ENCODE measurements around the gene RGS14. TPM values are rescaled to one million over a fixed set of nuclear protein-coding genes. Genes with fewer than 3 reads are reported as not detected.

The RGS14 gene
- polyA plus RNA-seq, 1 donor (not counting 4 experiments of a cell fraction or from before 2014, with no cell fraction given): 8.6 TPM

- FAIRE-seq (no peak), DNase-seq (ENCODE audit: low read depth, low spot score) (no peak)
- H3K27me3 ChIP-seq (ENCODE audit: control insufficient read depth, extremely low read depth, insufficient read depth, low read length): no peaks in the 10 kb centered on the region
- no peaks in the 10 kb centered on the region for H4K20me1 ChIP-seq (ENCODE audit: control insufficient read depth, extremely low read depth, insufficient read depth, low read length)
- no peaks in the 10 kb centered on the region for H3K79me2 ChIP-seq (ENCODE audit: control insufficient read depth, insufficient read depth, low read length)
- TF ChIP-seq CTCF (optimal IDR thresholded peaks at IDR 0.05 in 1 of 3, IDR thresholded peaks at IDR 0.05 in 1 of 3, conservative IDR thresholded peaks at IDR 0.05 in 1 of 3; ENCODE audit: extremely low read depth in 1 of 3, insufficient read depth in 2 of 3, low read length in 3 of 3) (no peak), EZH2 (IDR thresholded peaks at IDR 0.05; ENCODE audit: low read length) (no peak)
- H3K9me3 ChIP-seq (ENCODE audit: control insufficient read depth, low read depth, low read length): no peaks in the 10 kb centered on the region
- H3K27ac ChIP-seq (ENCODE audit: control insufficient read depth, insufficient read depth, low read length): no peak overlapping the region
- H3K4me1 ChIP-seq (ENCODE audit: control insufficient read depth, extremely low read depth, insufficient read depth, low read length): peaks cover 52% of the 10 kb centered on the region
- H3K4me2 ChIP-seq (ENCODE audit: control insufficient read depth, extremely low read depth, insufficient read depth, low read depth, low read length): no peak overlapping the region
- H3K4me3 ChIP-seq (ENCODE audit: control insufficient read depth in 2 of 3, extremely low read depth in 1 of 3, insufficient read depth in 2 of 3, low read depth in 1 of 3, low read length in 3 of 3): no peak overlapping the region
- dilution Hi-C loops (cut with MboI; ENCODE audit: extremely low pct_ligation_motif_present, low sequenced_read_pairs): no loop called here
- H3K9me1 ChIP-seq (ENCODE audit: control insufficient read depth, extremely low read depth, insufficient read depth, low read length): no peaks in the 10 kb centered on the region
- no peak overlapping the region for H2AFZ ChIP-seq (ENCODE audit: control insufficient read depth, low read length)
- peaks cover 0 to 19% of the 10 kb centered on the region in 2 experiments for H3K36me3 ChIP-seq (ENCODE audit: control insufficient read depth in 2 of 2, extremely low read depth in 1 of 2, insufficient read depth in 2 of 2, low read length in 2 of 2)
- no peak overlapping the region for H3K9ac ChIP-seq (ENCODE audit: control insufficient read depth, extremely low read depth, insufficient read depth, low read length)
These were observed 12.1 kb downstream of the RGS14 start for GRCh38 chr5:177369645-177370440.

DNA sequence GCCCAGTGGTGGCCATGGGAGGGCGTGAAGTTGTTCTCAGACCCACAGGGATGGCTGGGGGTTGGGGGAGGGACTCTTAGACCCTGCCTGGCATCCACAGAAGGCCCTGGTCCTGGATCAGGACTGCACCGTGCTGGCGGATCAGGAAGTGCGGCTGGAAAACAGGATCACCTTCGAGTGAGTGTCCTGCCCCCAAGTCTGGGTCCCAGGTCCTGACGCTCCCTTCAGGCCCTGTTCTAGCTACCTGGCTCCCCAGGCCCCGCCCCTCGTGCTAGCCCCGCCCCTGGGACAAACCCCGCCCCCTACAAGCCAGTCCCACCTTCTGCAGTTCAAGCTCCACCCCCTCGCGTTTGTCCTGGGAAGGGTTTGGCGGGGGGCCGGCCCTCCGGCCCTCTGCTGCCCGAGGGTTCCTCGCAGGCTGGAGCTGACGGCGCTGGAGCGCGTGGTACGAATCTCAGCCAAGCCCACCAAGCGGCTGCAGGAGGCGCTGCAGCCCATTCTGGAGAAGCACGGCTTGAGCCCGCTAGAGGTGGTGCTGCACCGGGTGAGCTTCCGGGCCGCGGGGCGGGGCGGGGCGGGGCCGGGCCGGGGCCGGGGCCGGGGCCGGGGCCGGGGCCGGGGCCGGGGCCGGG lies 12.9 kb downstream of the RGS14 start:
- H3K27me3 ChIP-seq (ENCODE audit: control insufficient read depth, extremely low read depth, insufficient read depth, low read length): no peaks in the 10 kb centered on the region
- no peaks in the 10 kb centered on the region for H3K9me3 ChIP-seq (ENCODE audit: control insufficient read depth, low read depth, low read length)
- no peak overlapping the region for H3K4me2 ChIP-seq (ENCODE audit: control insufficient read depth, extremely low read depth, insufficient read depth, low read depth, low read length)
- H3K4me3 ChIP-seq (ENCODE audit: control insufficient read depth in 2 of 3, extremely low read depth in 1 of 3, insufficient read depth in 2 of 3, low read depth in 1 of 3, low read length in 3 of 3): peak overlapping the region in 1 of 3 experiments; percentile 52
- peak; percentile 36 for FAIRE-seq
- no peaks in the 10 kb centered on the region for H4K20me1 ChIP-seq (ENCODE audit: control insufficient read depth, extremely low read depth, insufficient read depth, low read length)
- H3K27ac ChIP-seq (ENCODE audit: control insufficient read depth, insufficient read depth, low read length): no peak overlapping the region
- H3K9me1 ChIP-seq (ENCODE audit: control insufficient read depth, extremely low read depth, insufficient read depth, low read length): no peaks in the 10 kb centered on the region
- no peak overlapping the region for H2AFZ ChIP-seq (ENCODE audit: control insufficient read depth, low read length)
- peaks cover 0 to 19% of the 10 kb centered on the region in 2 experiments for H3K36me3 ChIP-seq (ENCODE audit: control insufficient read depth in 2 of 2, extremely low read depth in 1 of 2, insufficient read depth in 2 of 2, low read length in 2 of 2)
- H3K79me2 ChIP-seq (ENCODE audit: control insufficient read depth, insufficient read depth, low read length): no peaks in the 10 kb centered on the region
- TF ChIP-seq EZH2 (IDR thresholded peaks at IDR 0.05; ENCODE audit: low read length) (no peak), CTCF (optimal IDR thresholded peaks at IDR 0.05 in 1 of 3, IDR thresholded peaks at IDR 0.05 in 1 of 3, conservative IDR thresholded peaks at IDR 0.05 in 1 of 3; ENCODE audit: extremely low read depth in 1 of 3, insufficient read depth in 2 of 3, low read length in 3 of 3) (peak in 2 of 3 experiments; percentile 43 to 86)
- H3K9ac ChIP-seq (ENCODE audit: control insufficient read depth, extremely low read depth, insufficient read depth, low read length): no peak overlapping the region
- DNase-seq (ENCODE audit: low read depth, low spot score): peak; percentile 82
- dilution Hi-C loops (cut with MboI; ENCODE audit: extremely low pct_ligation_motif_present, low sequenced_read_pairs): no loop called here
- peaks cover 52% of the 10 kb centered on the region for H3K4me1 ChIP-seq (ENCODE audit: control insufficient read depth, extremely low read depth, insufficient read depth, low read length)
